Suprapubic skin (tissue), 4 donors: ENCODE measurements around the gene CADPS2. TPM values are rescaled to one million over a fixed set of nuclear protein-coding genes. Genes with fewer than 3 reads are reported as not detected.

Experiments used
- DNase-seq, 2 donors: peaks; one replicate each; pipeline ENCODE4 v3.0.0-alpha.2; 2019; ENCODE audit warnings: low spot score in 2 of 2
- H3K27ac ChIP-seq: fragments of 200-600 bp; sonication (generic); one replicate; pipeline ENCODE4 v1.5.1; 2019
- H3K27me3 ChIP-seq: fragments of 200-600 bp; sonication (generic); one replicate; pipeline ENCODE4 v1.5.1; 2019
- H3K36me3 ChIP-seq: fragments of 200-600 bp; sonication (generic); one replicate; pipeline ENCODE4 v1.5.1; 2019
- H3K4me1 ChIP-seq: fragments of 200-600 bp; sonication (generic); one replicate; pipeline ENCODE4 v1.5.1; 2019
- H3K4me3 ChIP-seq: fragments of 200-600 bp; sonication (generic); one replicate; pipeline ENCODE4 v1.5.1; 2019; ENCODE audit warnings: mild to moderate bottlenecking
- H3K9me3 ChIP-seq: fragments of 200-600 bp; sonication (generic); one replicate; pipeline ENCODE4 v1.5.1; 2019
- CTCF ChIP-seq, 2 donors: fragments of 200-600 bp in 1 of 2; fragments of 450-650 bp in 1 of 2; sonication (generic) in 1 of 2; IDR thresholded peaks; one replicate each; pipeline ENCODE4 v1.5.1; 2016 to 2019; ENCODE audit warnings: antibody characterized with exemption in 2 of 2, mild to moderate bottlenecking in 1 of 2, moderate library complexity in 1 of 2
- EP300 ChIP-seq: sonication (generic); formaldehyde crosslinking; IDR thresholded peaks from one replicate; pipeline ENCODE4 v1.6.1; 2017; ENCODE audit warnings: antibody characterized with exemption
- POLR2A ChIP-seq, 2 donors: fragments of 450-650 bp; IDR thresholded peaks; one replicate each; pipeline ENCODE4 v1.6.1; 2017; ENCODE audit warnings: antibody characterized with exemption in 2 of 2, mild to moderate bottlenecking in 2 of 2, moderate library complexity in 2 of 2
- POLR2AphosphoS5 ChIP-seq, 3 donors: sonication (generic); formaldehyde crosslinking; IDR thresholded peaks; one replicate each; pipeline ENCODE4 v1.6.1; 2017; ENCODE audit warnings: antibody characterized with exemption in 3 of 3
- WGBS: methylation state at CpG from one replicate; pipeline ENCODE4 v1.1.5; 2018; 5-methylcytosine and 5-hydroxymethylcytosine counted together
- total RNA-seq, 4 donors: library from RNA; depleted of rRNA; stranded (reverse); fragments of >200 nt; gene quantifications; one replicate each; pipeline ENCODE4 v1.1.0, GENCODE V29; 2016

The CADPS2 gene
- total RNA-seq, 4 donors from 2014 or later: 3.9 to 9.8 (median 8.1) TPM

DNA sequence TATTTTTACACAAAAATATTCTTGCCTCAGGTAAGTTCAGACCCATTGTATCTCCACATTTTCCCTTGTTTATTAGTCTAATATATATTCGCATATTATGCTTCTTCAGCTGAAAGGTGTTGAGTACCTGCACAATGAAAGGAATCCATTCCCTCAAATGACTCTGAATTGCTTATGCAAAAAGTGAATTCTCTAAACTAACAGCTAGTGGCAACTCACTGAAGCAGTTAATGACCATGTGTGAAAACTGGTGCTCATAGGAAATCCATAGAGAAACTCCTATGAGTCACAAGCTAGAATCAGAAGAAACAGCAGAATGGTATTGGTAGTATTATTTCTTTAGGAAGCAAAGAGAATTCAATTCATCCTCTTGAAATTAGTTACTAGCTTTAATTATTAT, 150.1 kb downstream of the CADPS2 start:
- DNase-seq: no peak
- no peaks in the 10 kb centered on the region for H3K4me1 ChIP-seq
- H3K9me3 ChIP-seq: no peaks in the 10 kb centered on the region
- H3K27me3 ChIP-seq: no peaks in the 10 kb centered on the region
- H3K27ac ChIP-seq: no peak overlapping the region
- WGBS: 92% methylated on average over 1 of the region's 1 CpG
- TF ChIP-seq CTCF (IDR thresholded peaks at IDR 0.05) (no peak), POLR2AphosphoS5 (IDR thresholded peaks at IDR 0.05) (no peak), POLR2A (IDR thresholded peaks at IDR 0.05) (no peak), EP300 (no peak)
- no peaks in the 10 kb centered on the region for H3K36me3 ChIP-seq
- no peak overlapping the region for H3K4me3 ChIP-seq

GRCh38 chr7:122727759-122728158, 158.5 kb downstream of the CADPS2 start:
- no peaks in the 10 kb centered on the region for H3K36me3 ChIP-seq
- no peaks in the 10 kb centered on the region for H3K27me3 ChIP-seq
- H3K4me3 ChIP-seq: no peak overlapping the region
- H3K27ac ChIP-seq: no peak overlapping the region
- 82% methylated on average over 1 of the region's 1 CpG for WGBS
- H3K4me1 ChIP-seq: no peaks in the 10 kb centered on the region
- no peak for TF ChIP-seq POLR2A (IDR thresholded peaks at IDR 0.05)
- TF ChIP-seq EP300: no peak
- no peak for TF ChIP-seq CTCF (IDR thresholded peaks at IDR 0.05)
- no peaks in the 10 kb centered on the region for H3K9me3 ChIP-seq
- no peak for DNase-seq

- Histone ChIP-seq H3K4me1 (no peaks in the 10 kb centered on the region), H3K9me3 (no peaks in the 10 kb centered on the region), H3K27ac (no peak overlapping the region), H3K27me3 (no peaks in the 10 kb centered on the region), H3K4me3 (no peak overlapping the region), H3K36me3 (no peaks in the 10 kb centered on the region)
- DNase-seq: no peak
- TF ChIP-seq POLR2A (IDR thresholded peaks at IDR 0.05): no peak
- no peak for TF ChIP-seq POLR2AphosphoS5 (IDR thresholded peaks at IDR 0.05)
- TF ChIP-seq EP300: no peak
- no peak for TF ChIP-seq CTCF (IDR thresholded peaks at IDR 0.05)
Observed at GRCh38 chr7:122727354-122727753, 158.9 kb downstream of the CADPS2 start.

- Histone ChIP-seq H3K27me3 (no peaks in the 10 kb centered on the region), H3K4me1 (no peaks in the 10 kb centered on the region), H3K36me3 (no peaks in the 10 kb centered on the region), H3K9me3 (no peaks in the 10 kb centered on the region), H3K27ac (no peak overlapping the region), H3K4me3 (no peak overlapping the region)
- no peak for DNase-seq
- TF ChIP-seq POLR2A (IDR thresholded peaks at IDR 0.05) (no peak), POLR2AphosphoS5 (IDR thresholded peaks at IDR 0.05) (no peak), EP300 (no peak), CTCF (IDR thresholded peaks at IDR 0.05) (no peak)
- WGBS: 68% methylated on average over 2 of the region's 2 CpGs
Observed at GRCh38 chr7:122726881-122727280, 159.4 kb downstream of the CADPS2 start.

- H3K4me1 ChIP-seq: no peaks in the 10 kb centered on the region
- H3K27me3 ChIP-seq: no peaks in the 10 kb centered on the region
- no peak for DNase-seq
- 85% methylated on average over 4 of the region's 4 CpGs for WGBS
- H3K27ac ChIP-seq: no peak overlapping the region
- no peaks in the 10 kb centered on the region for H3K9me3 ChIP-seq
- no peaks in the 10 kb centered on the region for H3K36me3 ChIP-seq
- no peak overlapping the region for H3K4me3 ChIP-seq
- TF ChIP-seq POLR2A (IDR thresholded peaks at IDR 0.05) (no peak), POLR2AphosphoS5 (IDR thresholded peaks at IDR 0.05) (no peak), EP300 (no peak)
Observed at GRCh38 chr7:122724366-122724765, 161.9 kb downstream of the CADPS2 start.

DNA sequence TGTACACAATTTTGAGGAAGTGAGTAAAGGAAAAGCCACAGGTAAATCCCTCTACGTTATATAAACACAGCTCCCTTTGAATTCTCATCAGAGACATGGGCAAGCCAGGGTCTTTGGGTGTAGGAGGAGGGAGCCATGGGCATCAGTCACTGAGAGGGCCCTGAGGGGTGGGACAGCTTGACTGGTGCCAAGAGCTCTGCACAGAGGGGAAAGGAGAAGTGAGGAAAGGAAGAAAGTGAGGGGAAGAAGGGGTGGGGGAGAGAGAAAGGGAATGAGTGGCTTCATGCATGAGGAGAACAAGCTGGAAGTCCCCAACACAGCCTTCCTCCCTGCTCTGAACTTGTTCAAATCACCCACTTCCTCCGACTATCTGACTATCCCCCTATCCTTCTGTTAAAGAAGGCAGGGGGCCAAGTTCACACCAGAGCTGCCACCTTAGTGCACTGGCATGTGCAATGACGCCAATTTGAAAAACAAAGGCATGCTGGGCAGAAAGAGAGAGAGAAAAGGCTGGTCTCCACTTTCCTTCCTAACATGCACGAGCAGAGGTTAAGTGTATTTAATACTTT, 167.2 kb downstream of the CADPS2 start:
- 88% methylated on average over 4 of the region's 4 CpGs for WGBS
- H3K4me1 ChIP-seq: no peaks in the 10 kb centered on the region

More for the DNA sequence above, 167.2 kb downstream of the CADPS2 start:
- Histone ChIP-seq H3K9me3 (no peaks in the 10 kb centered on the region), H3K4me3 (no peak overlapping the region), H3K36me3 (no peaks in the 10 kb centered on the region), H3K27me3 (no peaks in the 10 kb centered on the region), H3K27ac (no peak overlapping the region)
- TF ChIP-seq POLR2A (IDR thresholded peaks at IDR 0.05) (no peak), POLR2AphosphoS5 (IDR thresholded peaks at IDR 0.05) (no peak), EP300 (no peak), CTCF (IDR thresholded peaks at IDR 0.05) (no peak)
- no peak for DNase-seq
